ENCODE results near the gene TPCN1. TPM values are rescaled to one million over a fixed set of nuclear protein-coding genes. Genes with fewer than 3 reads are reported as not detected.

Gene TPCN1
- total RNA-seq, 4 donors from 2014 or later, result 27.6 to 82.3 (median 46.3) TPM

DNA sequence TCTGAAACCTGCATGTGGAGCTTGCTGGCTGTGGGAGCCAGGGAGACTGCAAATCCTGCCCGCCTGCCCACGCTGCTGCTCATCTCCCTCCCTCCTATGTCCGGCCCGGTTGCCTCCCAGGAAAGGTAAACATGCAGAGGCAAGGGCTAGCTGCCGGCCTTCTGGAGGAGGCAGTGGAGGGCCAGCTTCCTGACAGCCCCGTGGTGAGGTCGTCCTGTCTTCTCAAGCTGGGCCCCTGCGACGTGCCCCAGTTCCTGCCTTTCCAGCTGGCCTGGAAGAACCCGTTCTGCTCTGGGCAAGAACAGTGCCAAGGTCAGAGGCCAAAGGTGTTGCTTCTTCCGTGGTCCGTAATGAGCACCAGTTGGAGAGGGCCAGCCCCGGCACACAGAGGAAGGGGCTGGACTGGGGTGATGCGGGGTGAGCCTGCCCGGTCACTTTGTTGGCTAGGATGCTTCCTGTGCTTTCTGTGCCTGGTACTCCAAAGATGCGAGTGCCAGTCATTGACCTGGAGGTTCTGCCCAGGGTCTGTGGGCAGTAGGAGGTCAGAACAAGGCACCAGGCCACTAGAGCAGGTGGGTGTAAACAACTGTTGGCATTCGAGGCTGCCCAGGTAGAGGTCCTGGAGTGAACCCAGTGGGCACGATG lies 25.3 kb downstream of the TPCN1 start:
- TF ChIP-seq CTCF (IDR thresholded peaks at IDR 0.05; ENCODE audit: low read depth), result no peak

GRCh38 chr12:113247123-113248050 lies 26.1 kb downstream of the TPCN1 start:
- no peak for TF ChIP-seq CTCF (IDR thresholded peaks at IDR 0.05; ENCODE audit: low read depth)

DNA sequence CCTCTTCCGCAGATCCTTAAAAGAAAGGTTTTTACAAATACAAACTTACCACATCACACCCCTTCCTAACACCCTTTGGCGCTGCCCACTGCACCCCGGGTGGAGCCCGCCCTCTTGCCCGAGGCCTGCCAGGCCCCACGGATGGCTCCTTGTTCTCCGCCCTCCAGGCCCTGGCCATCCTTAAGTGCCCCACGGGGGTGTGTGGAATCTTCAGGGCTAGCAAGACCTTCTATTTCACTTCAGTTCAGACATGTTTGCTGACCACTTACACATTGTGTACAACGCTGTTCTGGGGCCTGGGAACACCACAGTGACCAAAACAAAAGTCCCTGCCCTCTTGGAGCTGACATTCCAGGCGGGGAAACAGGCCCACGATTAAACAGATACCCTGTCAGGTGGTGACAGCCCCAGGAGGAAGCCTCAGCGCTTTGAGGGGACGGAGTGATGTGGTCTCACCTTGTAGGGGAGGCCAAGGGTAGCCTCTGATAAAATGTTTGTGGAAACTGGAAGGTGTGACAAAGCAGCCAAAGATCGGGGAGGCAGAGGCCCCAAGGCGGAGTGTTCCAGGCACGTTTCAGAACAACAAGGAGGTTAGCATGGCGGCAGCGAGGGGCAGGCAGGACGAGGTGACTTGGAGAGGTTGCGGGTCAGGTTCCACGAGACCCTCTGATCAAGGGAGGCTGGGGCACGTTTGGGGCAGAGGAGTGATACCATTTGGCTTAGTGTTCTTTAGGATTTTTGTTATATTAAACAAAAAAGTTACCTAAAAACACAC lies 27.0 kb downstream of the TPCN1 start:
- TF ChIP-seq CTCF (IDR thresholded peaks at IDR 0.05; ENCODE audit: low read depth), result no peak

DNA sequence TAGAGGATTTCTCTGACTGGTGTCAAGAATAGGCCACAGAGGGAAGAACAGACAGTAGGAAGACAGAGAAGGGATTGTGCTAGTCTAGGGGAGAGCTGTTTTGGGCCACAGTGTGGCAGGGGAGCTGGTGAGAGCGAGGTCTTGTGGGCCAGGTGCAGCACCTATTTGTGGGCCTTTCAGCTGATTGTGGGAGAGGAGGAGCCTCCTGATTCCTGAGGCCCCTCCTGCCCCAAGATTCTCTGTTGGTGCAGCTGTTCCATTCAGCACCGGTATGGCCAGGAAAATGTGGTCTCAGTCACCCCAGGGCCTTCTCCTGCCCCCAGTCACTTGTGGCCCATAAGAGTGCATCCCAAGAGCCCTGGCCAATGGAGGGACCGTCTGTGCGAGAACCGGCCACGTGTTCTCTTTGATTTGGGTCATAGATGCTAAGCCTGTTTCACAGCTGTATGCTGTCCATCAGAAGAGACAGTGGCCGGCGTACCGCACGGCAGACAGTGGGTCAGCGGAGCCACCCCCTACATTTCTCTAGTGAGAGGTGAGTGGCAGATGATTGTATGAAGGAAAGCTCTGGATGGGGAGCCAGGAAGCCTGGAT lies 27.7 kb downstream of the TPCN1 start:
- TF ChIP-seq CTCF (IDR thresholded peaks at IDR 0.05; ENCODE audit: low read depth), result no peak

GRCh38 chr12:113249546-113249945 lies 28.3 kb downstream of the TPCN1 start:
- no peak for TF ChIP-seq CTCF (IDR thresholded peaks at IDR 0.05; ENCODE audit: low read depth)

- TF ChIP-seq CTCF (IDR thresholded peaks at IDR 0.05; ENCODE audit: low read depth), result no peak
Observed at GRCh38 chr12:113250045-113250444, 28.8 kb downstream of the TPCN1 start.

Data from subcutaneous adipose tissue (tissue), 4 donors.